Sigmoid colon (tissue), 7 donors: Measurements from ENCODE around the gene ZFAND4. TPM values are rescaled to one million over a fixed set of nuclear protein-coding genes. Genes with fewer than 3 reads are reported as not detected.

Source experiments
- DNase-seq: peaks from one replicate; pipeline ENCODE4 v3.0.0-alpha.2; 2019
- H3K27ac ChIP-seq, 4 donors: fragments of 200-600 bp; sonication (generic); one replicate each; pipeline ENCODE4 v1.5.1; 2016 to 2019; ENCODE audit warnings: mild to moderate bottlenecking in 1 of 4
- H3K27me3 ChIP-seq, 3 donors: fragments of 200-600 bp; sonication (generic); one replicate each; pipeline ENCODE4 v1.5.1; 2019; ENCODE audit warnings: mild to moderate bottlenecking in 1 of 3
- H3K36me3 ChIP-seq, 4 donors: fragments of 200-600 bp; sonication (generic); one replicate each; pipeline ENCODE4 v1.5.1; 2016 to 2019
- H3K4me1 ChIP-seq, 4 donors: fragments of 200-600 bp; sonication (generic); one replicate each; pipeline ENCODE4 v1.5.1; 2017 to 2019
- H3K4me3 ChIP-seq, 4 donors: fragments of 200-600 bp; sonication (generic); one replicate each; pipeline ENCODE4 v1.5.1; 2017 to 2019; ENCODE audit warnings: mild to moderate bottlenecking in 2 of 4, moderate library complexity in 1 of 4
- H3K9me3 ChIP-seq, 4 donors: fragments of 200-600 bp in 3 of 4; sonication (generic) in 3 of 4; one replicate each; pipeline versions ENCODE4 v1.5.1 to v1.6.1; 2013 to 2019
- CTCF ChIP-seq, 4 experiments: fragments of 450-650 bp in 3 of 4; fragments of 200-600 bp in 1 of 4; IDR thresholded peaks; one replicate each; pipeline ENCODE4 v1.5.1; 2016 to 2019; ENCODE audit warnings: antibody characterized with exemption in 4 of 4, mild to moderate bottlenecking in 3 of 4, moderate library complexity in 2 of 4
- EP300 ChIP-seq, 4 donors: sonication (generic); formaldehyde crosslinking; IDR thresholded peaks; one replicate each; pipeline ENCODE4 v1.6.1; 2017; ENCODE audit warnings: antibody characterized with exemption in 4 of 4
- POLR2A ChIP-seq, 2 donors: fragments of 450-650 bp; IDR thresholded peaks; one replicate each; pipeline ENCODE4 v1.6.1; 2016; ENCODE audit warnings: antibody characterized with exemption in 2 of 2, mild to moderate bottlenecking in 2 of 2, moderate library complexity in 2 of 2
- POLR2AphosphoS5 ChIP-seq, 4 donors: sonication (generic); formaldehyde crosslinking; IDR thresholded peaks; one replicate each; pipeline ENCODE4 v1.6.1; 2017; ENCODE audit warnings: antibody characterized with exemption in 4 of 4
- WGBS, 2 donors: extraction: QIAGEN DNeasy Blood & Tissue Kit; methylation state at CpG; one replicate each; pipeline ENCODE4 v1.1.7; 2013; 5-methylcytosine and 5-hydroxymethylcytosine counted together
- intact Hi-C: fragments of 100-400 bp; cut with DNase I; formaldehyde crosslinking; loops from one replicate; pipeline ENCODE4 v1.15.1; 2023
- polyA plus RNA-seq, 3 donors: library from polyadenylated mRNA; stranded (reverse); fragments of 200-250 nt; gene quantifications; one replicate each; pipeline ENCODE4 v1.2.3, GENCODE V29; 2013
- total RNA-seq, 4 donors: library from RNA; depleted of rRNA; stranded (reverse); fragments of >200 nt; gene quantifications; one replicate each; pipeline ENCODE4 v1.1.0, GENCODE V29; 2016
- donor health status: healthy with polysubstance abuse.
- donor health status: Bipolar disorder and iron deficiency.
- donor health status: healthy.

ZFAND4 gene
- total and polyA plus RNA-seq, 7 donors = 4.2 to 24.2 (median 13.9) TPM

DNA sequence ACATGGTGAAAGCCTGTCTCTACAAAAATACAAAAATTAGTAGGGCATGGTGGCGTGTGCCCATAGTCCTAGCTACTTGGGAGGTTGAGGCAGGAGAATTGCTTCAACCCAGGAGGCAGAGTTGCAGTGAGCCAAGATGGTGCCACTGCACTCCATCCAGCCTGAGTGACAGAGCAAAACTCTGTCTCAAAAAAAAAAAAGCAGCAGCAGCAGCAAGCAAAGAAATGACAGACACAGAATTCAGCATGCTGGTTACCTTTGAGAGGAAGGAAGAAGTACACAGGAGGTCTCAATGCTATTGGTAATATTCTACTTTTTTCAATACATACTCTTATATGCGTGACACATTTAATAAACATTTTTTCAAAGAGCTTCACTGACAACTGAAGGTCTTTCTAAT, 81.3 kb downstream of the ZFAND4 start:
- Histone ChIP-seq H3K36me3 (peaks cover 0 to 7% (median 0%) of the 10 kb centered on the region in 4 donors), H3K27ac (no peak overlapping the region), H3K27me3 (no peaks in the 10 kb centered on the region), H3K9me3 (no peaks in the 10 kb centered on the region), H3K4me3 (no peak overlapping the region), H3K4me1 (peaks cover 0 to 26% (median 17%) of the 10 kb centered on the region in 4 donors)
- DNase-seq = no peak
- 91 to 97% methylated on average over 2 of the region's 2 CpGs for WGBS, 2 donors
- TF ChIP-seq CTCF (IDR thresholded peaks at IDR 0.05) (no peak), POLR2A (IDR thresholded peaks at IDR 0.05) (no peak), POLR2AphosphoS5 (IDR thresholded peaks at IDR 0.05) (no peak)
- intact Hi-C loops = loop anchor here (5.0 kb wide), 1 partner anchor 81 kb away; the partner anchor contains the start of gene ZFAND4

- no peak for DNase-seq
- intact Hi-C loops = loop anchor here (5.0 kb wide), 1 partner anchor 82 kb away; the partner anchor contains the start of gene ZFAND4
- H3K4me3 ChIP-seq = no peak overlapping the region
- WGBS, 2 donors = 94 to 98% methylated on average over 2 of the region's 2 CpGs
- H3K4me1 ChIP-seq = peaks cover 0 to 21% (median 13%) of the 10 kb centered on the region in 4 donors
- H3K36me3 ChIP-seq = peaks cover 0 to 7% (median 0%) of the 10 kb centered on the region in 4 donors
- no peaks in the 10 kb centered on the region for H3K27me3 ChIP-seq
- H3K27ac ChIP-seq = no peak overlapping the region
- TF ChIP-seq POLR2AphosphoS5 (IDR thresholded peaks at IDR 0.05) (no peak), POLR2A (IDR thresholded peaks at IDR 0.05) (no peak), EP300 (IDR thresholded peaks at IDR 0.05) (no peak), CTCF (IDR thresholded peaks at IDR 0.05) (no peak)
- H3K9me3 ChIP-seq = no peaks in the 10 kb centered on the region
Observed at GRCh38 chr10:45589868-45590267, 82.7 kb downstream of the ZFAND4 start.

- Histone ChIP-seq H3K27ac (no peak overlapping the region), H3K36me3 (peaks cover 0 to 7% (median 0%) of the 10 kb centered on the region in 4 donors), H3K9me3 (no peaks in the 10 kb centered on the region), H3K4me1 (peaks cover 0 to 19% (median 12%) of the 10 kb centered on the region in 4 donors), H3K4me3 (no peak overlapping the region), H3K27me3 (no peaks in the 10 kb centered on the region)
- intact Hi-C loops = no loop called here
- DNase-seq = no peak
- no peak for TF ChIP-seq CTCF (IDR thresholded peaks at IDR 0.05)
- no peak for TF ChIP-seq POLR2AphosphoS5 (IDR thresholded peaks at IDR 0.05)
- no peak for TF ChIP-seq POLR2A (IDR thresholded peaks at IDR 0.05)
- TF ChIP-seq EP300 (IDR thresholded peaks at IDR 0.05) = no peak
Observed at GRCh38 chr10:45589009-45589408, 83.6 kb downstream of the ZFAND4 start.

GRCh38 chr10:45586028-45586824, 86.3 kb downstream of the ZFAND4 start:
- TF ChIP-seq POLR2AphosphoS5 (IDR thresholded peaks at IDR 0.05) (no peak), POLR2A (IDR thresholded peaks at IDR 0.05) (no peak), EP300 (IDR thresholded peaks at IDR 0.05) (no peak), CTCF (IDR thresholded peaks at IDR 0.05) (no peak)

More at GRCh38 chr10:45586028-45586824, 86.3 kb downstream of the ZFAND4 start:
- H3K36me3 ChIP-seq = peaks cover 0 to 7% (median 0%) of the 10 kb centered on the region in 4 donors
- H3K9me3 ChIP-seq = no peaks in the 10 kb centered on the region
- H3K4me3 ChIP-seq = no peak overlapping the region
- intact Hi-C loops = no loop called here
- 93 to 95% methylated on average over 3 of the region's 3 CpGs for WGBS, 2 donors
- peaks cover 0 to 12% (median under 1%) of the 10 kb centered on the region in 4 donors for H3K4me1 ChIP-seq
- H3K27me3 ChIP-seq = no peaks in the 10 kb centered on the region
- no peak overlapping the region for H3K27ac ChIP-seq
- no peak for DNase-seq
